Ascending aorta (tissue), 2 donors: ENCODE results near the gene APBA2. TPM values are rescaled to one million over a fixed set of nuclear protein-coding genes. Genes with fewer than 3 reads are reported as not detected.

Experiments used
- DNase-seq, 2 donors: peaks; one replicate each; pipeline ENCODE4 v3.0.0-alpha.2; 2019; ENCODE audit warnings: low spot score in 2 of 2
- H3K27ac ChIP-seq, 2 donors: fragments of 200-600 bp; sonication (generic); one replicate each; pipeline ENCODE4 v1.5.1; 2016 to 2017; ENCODE audit warnings: mild to moderate bottlenecking in 1 of 2
- H3K27me3 ChIP-seq: fragments of 200-600 bp; sonication (generic); one replicate; pipeline ENCODE4 v1.5.1; 2017
- H3K36me3 ChIP-seq, 2 donors: fragments of 200-600 bp; sonication (generic); one replicate each; pipeline ENCODE4 v1.5.1; 2016
- H3K4me1 ChIP-seq, 2 donors: fragments of 200-600 bp; sonication (generic); one replicate each; pipeline ENCODE4 v1.5.1; 2016 to 2017; ENCODE audit warnings: mild to moderate bottlenecking in 1 of 2
- H3K4me3 ChIP-seq, 2 donors: fragments of 200-600 bp; sonication (generic); one replicate each; pipeline ENCODE4 v1.5.1; 2016 to 2017; ENCODE audit warnings: mild to moderate bottlenecking in 1 of 2
- H3K9me3 ChIP-seq, 2 donors: fragments of 200-600 bp; sonication (generic); one replicate each; pipeline ENCODE4 v1.5.1; 2016
- intact Hi-C: fragments of 100-400 bp; cut with DNase I; formaldehyde crosslinking; loops from one replicate; pipeline ENCODE4 v1.15.1; 2023
- total RNA-seq: library from RNA; depleted of rRNA; stranded (reverse); fragments of >200 nt; gene quantifications from one replicate; pipeline ENCODE4 v1.1.0, GENCODE V29; 2016
- TF ChIP-seq, protein P1 (sequence below), 3 experiments: fragments of 200-600 bp in 2 of 3; fragments of 450-650 bp in 1 of 3; sonication (generic) in 2 of 3; IDR thresholded peaks; one replicate each; pipeline ENCODE4 v1.5.1; 2016 to 2019; ENCODE audit warnings: antibody characterized with exemption in 3 of 3, mild to moderate bottlenecking in 1 of 3, moderate library complexity in 1 of 3

The APBA2 gene
- total RNA-seq, 1 donor from 2014 or later = 2.4 TPM

- Histone ChIP-seq H3K27me3 (no peaks in the 10 kb centered on the region), H3K4me1 (no peaks in the 10 kb centered on the region), H3K4me3 (no peak overlapping the region), H3K9me3 (no peaks in the 10 kb centered on the region), H3K27ac (no peak overlapping the region), H3K36me3 (no peaks in the 10 kb centered on the region)
- DNase-seq = no peak
- TF ChIP-seq, protein P1, sequence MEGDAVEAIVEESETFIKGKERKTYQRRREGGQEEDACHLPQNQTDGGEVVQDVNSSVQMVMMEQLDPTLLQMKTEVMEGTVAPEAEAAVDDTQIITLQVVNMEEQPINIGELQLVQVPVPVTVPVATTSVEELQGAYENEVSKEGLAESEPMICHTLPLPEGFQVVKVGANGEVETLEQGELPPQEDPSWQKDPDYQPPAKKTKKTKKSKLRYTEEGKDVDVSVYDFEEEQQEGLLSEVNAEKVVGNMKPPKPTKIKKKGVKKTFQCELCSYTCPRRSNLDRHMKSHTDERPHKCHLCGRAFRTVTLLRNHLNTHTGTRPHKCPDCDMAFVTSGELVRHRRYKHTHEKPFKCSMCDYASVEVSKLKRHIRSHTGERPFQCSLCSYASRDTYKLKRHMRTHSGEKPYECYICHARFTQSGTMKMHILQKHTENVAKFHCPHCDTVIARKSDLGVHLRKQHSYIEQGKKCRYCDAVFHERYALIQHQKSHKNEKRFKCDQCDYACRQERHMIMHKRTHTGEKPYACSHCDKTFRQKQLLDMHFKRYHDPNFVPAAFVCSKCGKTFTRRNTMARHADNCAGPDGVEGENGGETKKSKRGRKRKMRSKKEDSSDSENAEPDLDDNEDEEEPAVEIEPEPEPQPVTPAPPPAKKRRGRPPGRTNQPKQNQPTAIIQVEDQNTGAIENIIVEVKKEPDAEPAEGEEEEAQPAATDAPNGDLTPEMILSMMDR (IDR thresholded peaks at IDR 0.05) = no peak
- intact Hi-C loops = no loop called here
These were observed 211.4 kb downstream of the APBA2 start for GRCh38 chr15:29097168-29097567.

DNA sequence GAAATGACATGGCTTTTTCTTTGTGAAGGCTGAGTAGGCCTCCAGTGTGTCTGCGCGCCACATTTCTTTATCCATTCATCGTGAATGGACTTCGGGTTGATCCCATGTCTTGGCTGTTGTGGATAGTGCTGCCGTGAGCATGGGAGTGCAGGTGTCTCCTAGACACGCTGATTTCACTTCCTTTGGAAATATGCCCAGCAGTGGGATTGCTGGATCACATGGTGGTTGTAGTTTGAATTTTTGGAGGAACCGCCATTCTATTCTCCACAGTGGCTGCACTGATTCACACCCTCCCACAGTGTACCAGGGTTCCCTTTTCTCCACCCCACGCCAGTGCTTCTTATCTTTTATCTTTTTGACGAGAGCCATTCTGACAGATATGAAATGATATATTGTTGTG is 212.2 kb downstream of the APBA2 start:
- no peak overlapping the region for H3K4me3 ChIP-seq
- H3K4me1 ChIP-seq = no peaks in the 10 kb centered on the region
- TF ChIP-seq, protein P1 (IDR thresholded peaks at IDR 0.05) = no peak
- no peak overlapping the region for H3K27ac ChIP-seq
- no peaks in the 10 kb centered on the region for H3K36me3 ChIP-seq
- no peaks in the 10 kb centered on the region for H3K9me3 ChIP-seq
- no peaks in the 10 kb centered on the region for H3K27me3 ChIP-seq
- no peak for DNase-seq
- intact Hi-C loops = no loop called here

DNA sequence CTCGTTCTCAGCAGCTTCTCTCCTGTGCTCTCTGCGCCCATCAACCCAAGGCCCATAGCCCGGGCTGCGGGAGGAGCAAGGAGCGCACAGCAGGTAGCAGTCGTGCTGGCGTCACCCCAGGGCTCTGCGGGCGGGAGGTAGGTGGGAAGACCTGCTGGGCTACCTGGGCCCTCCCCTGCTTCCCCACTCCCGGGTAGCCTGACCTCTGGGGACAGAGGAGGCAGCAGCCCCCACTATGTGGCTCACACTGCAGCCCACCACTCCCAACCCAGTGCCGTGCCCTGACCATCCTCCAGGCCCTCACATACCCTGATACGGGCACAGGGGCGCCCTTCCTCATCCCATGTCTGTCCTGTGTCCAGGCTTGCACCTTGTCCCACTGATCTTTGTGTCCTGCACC is 212.9 kb downstream of the APBA2 start:
- no peak for DNase-seq
- intact Hi-C loops = no loop called here
- H3K4me3 ChIP-seq = no peak overlapping the region
- H3K36me3 ChIP-seq = no peaks in the 10 kb centered on the region
- H3K27me3 ChIP-seq = no peaks in the 10 kb centered on the region
- no peak overlapping the region for H3K27ac ChIP-seq
- TF ChIP-seq, protein P1 (IDR thresholded peaks at IDR 0.05) = no peak
- no peaks in the 10 kb centered on the region for H3K9me3 ChIP-seq
- no peaks in the 10 kb centered on the region for H3K4me1 ChIP-seq

DNA sequence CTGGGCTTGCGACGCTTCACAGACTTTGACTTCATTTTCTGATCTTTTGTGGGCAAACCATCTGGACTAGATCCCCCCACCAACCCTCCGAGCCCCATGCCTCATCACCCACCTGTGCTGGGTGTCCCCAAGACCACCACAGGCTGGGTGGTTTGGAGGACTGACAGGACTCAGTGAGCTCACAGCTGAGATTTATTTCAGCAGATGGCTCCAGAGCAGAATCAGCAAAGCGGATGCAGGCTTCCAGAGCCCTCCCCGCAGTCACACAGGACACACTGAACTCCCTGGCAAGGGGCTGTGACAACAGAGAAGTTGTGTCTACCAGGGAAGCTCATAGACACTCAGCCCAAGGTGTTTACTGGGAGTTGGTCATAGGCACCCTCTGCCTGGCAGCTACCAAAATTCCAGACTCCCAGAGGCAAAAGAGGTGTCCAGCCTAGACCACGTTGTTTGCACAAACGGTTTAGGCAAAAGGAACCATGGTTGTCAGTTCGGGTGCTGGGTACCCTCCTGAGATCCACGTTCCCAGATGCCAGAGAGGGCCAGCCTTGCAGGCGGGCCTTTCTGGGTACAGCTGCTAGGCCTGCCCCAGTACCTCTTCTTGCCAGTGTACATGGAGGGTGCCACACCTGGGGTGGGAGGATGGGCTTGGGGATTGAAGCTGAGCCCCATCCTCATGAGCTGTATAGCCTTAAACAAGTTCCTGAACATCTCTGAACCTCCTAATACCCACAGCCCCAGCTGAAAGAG is 213.5 kb downstream of the APBA2 start:
- H3K4me3 ChIP-seq = no peak overlapping the region
- intact Hi-C loops = no loop called here
- no peaks in the 10 kb centered on the region for H3K4me1 ChIP-seq
- no peak for DNase-seq
- H3K36me3 ChIP-seq = no peaks in the 10 kb centered on the region
- TF ChIP-seq, protein P1 (IDR thresholded peaks at IDR 0.05) = no peak
- H3K9me3 ChIP-seq = no peaks in the 10 kb centered on the region
- H3K27me3 ChIP-seq = no peaks in the 10 kb centered on the region
- no peak overlapping the region for H3K27ac ChIP-seq

DNA sequence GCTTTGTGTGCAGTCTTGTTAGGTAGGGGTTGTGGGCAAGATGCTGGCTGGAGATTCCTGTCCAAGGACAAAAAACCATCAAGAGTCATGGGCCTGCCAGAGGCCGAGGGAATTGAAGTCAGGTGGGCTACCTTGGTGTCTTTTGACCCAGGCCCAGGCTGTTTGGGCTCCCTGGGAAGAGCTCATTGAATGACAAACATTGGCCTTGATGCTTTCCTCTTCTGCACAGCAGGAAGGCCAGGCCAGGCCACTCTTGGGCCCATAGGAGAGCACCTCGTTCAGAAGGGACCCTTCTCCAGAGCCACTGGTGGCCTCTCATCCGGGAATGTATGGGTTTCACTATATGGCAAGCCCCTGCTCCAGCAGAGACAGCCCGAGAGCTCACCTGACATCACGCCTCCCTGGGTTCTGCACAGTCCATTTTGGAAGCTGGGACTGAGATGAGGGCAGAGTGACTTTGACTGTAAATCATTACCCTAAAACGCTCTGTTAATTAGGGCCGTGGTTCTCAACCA is 214.8 kb downstream of the APBA2 start:
- no peaks in the 10 kb centered on the region for H3K9me3 ChIP-seq
- DNase-seq = no peak
- intact Hi-C loops = no loop called here

More for the DNA sequence above, 214.8 kb downstream of the APBA2 start:
- no peaks in the 10 kb centered on the region for H3K36me3 ChIP-seq
- no peaks in the 10 kb centered on the region for H3K27me3 ChIP-seq
- H3K27ac ChIP-seq = no peak overlapping the region
- H3K4me1 ChIP-seq = no peaks in the 10 kb centered on the region
- H3K4me3 ChIP-seq = no peak overlapping the region
- TF ChIP-seq, protein P1 (IDR thresholded peaks at IDR 0.05) = no peak
